Measurements from ENCODE around the gene PDCD7. TPM values are rescaled to one million over a fixed set of nuclear protein-coding genes. Genes with fewer than 3 reads are reported as not detected.
"Not testable (repeated sequence)": the region's sequence is repeated elsewhere in the genome, so short reads cannot be mapped to it uniquely, and the experiment has no call there.

The PDCD7 gene
- total RNA-seq, 1 experiment from 2014 or later, result 32.6 TPM

- not testable (repeated sequence) for DNase-seq, H3K27me3 ChIP-seq, H3K4me3 ChIP-seq, H3K36me3 ChIP-seq, H3K9me3 ChIP-seq
Measured at GRCh38 chr15:65137893-65138292, 4.3 kb upstream of the PDCD7 start.

GRCh38 chr15:65137089-65137488, 3.5 kb upstream of the PDCD7 start:
- H3K27me3 ChIP-seq, H3K9me3 ChIP-seq, DNase-seq, H3K4me3 ChIP-seq, H3K36me3 ChIP-seq: not testable (repeated sequence)

GRCh38 chr15:65134538-65134937, 930 bp upstream of the PDCD7 start:
- Histone ChIP-seq H3K4me3 (no peak overlapping the region), H3K27me3 (no peaks in the 10 kb centered on the region), H3K36me3 (peaks cover 18% of the 10 kb centered on the region), H3K9me3 (peaks cover 6% of the 10 kb centered on the region)
- no peak for DNase-seq

GRCh38 chr15:65132878-65133547, 595 bp downstream of the PDCD7 start:
- Histone ChIP-seq H3K4me3 (peak overlapping the region; percentile 94), H3K27me3 (no peaks in the 10 kb centered on the region), H3K36me3 (peaks cover 34% of the 10 kb centered on the region), H3K9me3 (peaks cover 6% of the 10 kb centered on the region)
- DNase-seq, result peak; percentile 50

- DNase-seq, result no peak
Measured at GRCh38 chr15:65130941-65131340, 2.7 kb downstream of the PDCD7 start.

GRCh38 chr15:65115542-65115941, 18.1 kb downstream of the PDCD7 start:
- H3K9me3 ChIP-seq, result no peaks in the 10 kb centered on the region
- H3K36me3 ChIP-seq, result peaks cover 61% of the 10 kb centered on the region
- DNase-seq, result no peak
- no peak overlapping the region for H3K4me3 ChIP-seq
- no peaks in the 10 kb centered on the region for H3K27me3 ChIP-seq

More at GRCh38 chr15:65130941-65131340, 2.7 kb downstream of the PDCD7 start:
- Histone ChIP-seq H3K27me3 (no peaks in the 10 kb centered on the region), H3K36me3 (peaks cover 41% of the 10 kb centered on the region), H3K4me3 (no peak overlapping the region), H3K9me3 (no peaks in the 10 kb centered on the region)

GRCh38 chr15:65115086-65115485, 18.5 kb downstream of the PDCD7 start, which contains the start of gene UBAP1L:
Gene UBAP1L (minus strand): TSS chr15:65115200. CDS start chr15:65106215, 8,985 bp downstream.
- no peaks in the 10 kb centered on the region for H3K27me3 ChIP-seq
- DNase-seq, result no peak
- no peak within 1 kb of the TSS for H3K4me3 ChIP-seq
- peaks cover 58% of the 10 kb centered on the region for H3K36me3 ChIP-seq
- no peaks in the 10 kb centered on the region for H3K9me3 ChIP-seq

- peak; percentile 72 for DNase-seq
- H3K9me3 ChIP-seq, result no peaks in the 10 kb centered on the region
- peaks cover 37% of the 10 kb centered on the region for H3K36me3 ChIP-seq
- no peak overlapping the region for H3K4me3 ChIP-seq
- no peaks in the 10 kb centered on the region for H3K27me3 ChIP-seq
Measured at GRCh38 chr15:65110676-65111292, 22.8 kb downstream of the PDCD7 start.

- H3K27me3 ChIP-seq, result no peaks in the 10 kb centered on the region
- no peaks in the 10 kb centered on the region for H3K9me3 ChIP-seq
- H3K36me3 ChIP-seq, result peaks cover 30% of the 10 kb centered on the region
- no peak overlapping the region for H3K4me3 ChIP-seq
- DNase-seq, result no peak
Measured at GRCh38 chr15:65106011-65106590, 27.5 kb downstream of the PDCD7 start.

GRCh38 chr15:65105038-65105437, 28.6 kb downstream of the PDCD7 start:
- DNase-seq, result no peak
- Histone ChIP-seq H3K27me3 (no peaks in the 10 kb centered on the region), H3K4me3 (no peak overlapping the region), H3K36me3 (peaks cover 39% of the 10 kb centered on the region), H3K9me3 (no peaks in the 10 kb centered on the region)

GRCh38 chr15:65102912-65103311, 30.7 kb downstream of the PDCD7 start:
- Histone ChIP-seq H3K27me3 (no peaks in the 10 kb centered on the region), H3K36me3 (peaks cover 54% of the 10 kb centered on the region), H3K9me3 (no peaks in the 10 kb centered on the region), H3K4me3 (no peak overlapping the region)
- no peak for DNase-seq

- peaks cover 52% of the 10 kb centered on the region for H3K36me3 ChIP-seq
- H3K9me3 ChIP-seq, result no peaks in the 10 kb centered on the region
- H3K4me3 ChIP-seq, result no peak overlapping the region
- no peak for DNase-seq
- no peaks in the 10 kb centered on the region for H3K27me3 ChIP-seq
Measured at GRCh38 chr15:65101891-65102708, 31.5 kb downstream of the PDCD7 start.

GRCh38 chr15:65101411-65101890, 32.2 kb downstream of the PDCD7 start:
- Histone ChIP-seq H3K4me3 (no peak overlapping the region), H3K36me3 (peaks cover 52% of the 10 kb centered on the region), H3K9me3 (no peaks in the 10 kb centered on the region), H3K27me3 (no peaks in the 10 kb centered on the region)
- peak; percentile 47 for DNase-seq

- no peaks in the 10 kb centered on the region for H3K9me3 ChIP-seq
- no peak for DNase-seq
- H3K27me3 ChIP-seq, result no peaks in the 10 kb centered on the region
- H3K36me3 ChIP-seq, result peaks cover 43% of the 10 kb centered on the region
- no peak overlapping the region for H3K4me3 ChIP-seq
Measured at GRCh38 chr15:65100442-65100841, 33.2 kb downstream of the PDCD7 start.

GRCh38 chr15:65099801-65100200, 33.8 kb downstream of the PDCD7 start:
- H3K4me3 ChIP-seq, H3K27me3 ChIP-seq, DNase-seq, H3K9me3 ChIP-seq: not testable (repeated sequence)
- peaks cover 41% of the 10 kb centered on the region for H3K36me3 ChIP-seq

GRCh38 chr15:65099336-65099735, 34.3 kb downstream of the PDCD7 start:
- Histone ChIP-seq H3K36me3 (peaks cover 41% of the 10 kb centered on the region), H3K4me3 (no peak overlapping the region), H3K9me3 (no peaks in the 10 kb centered on the region), H3K27me3 (no peaks in the 10 kb centered on the region)
- DNase-seq, result no peak

Measured in MG63 (cell line).